ENCODE results near the gene KLHL34.

DNA sequence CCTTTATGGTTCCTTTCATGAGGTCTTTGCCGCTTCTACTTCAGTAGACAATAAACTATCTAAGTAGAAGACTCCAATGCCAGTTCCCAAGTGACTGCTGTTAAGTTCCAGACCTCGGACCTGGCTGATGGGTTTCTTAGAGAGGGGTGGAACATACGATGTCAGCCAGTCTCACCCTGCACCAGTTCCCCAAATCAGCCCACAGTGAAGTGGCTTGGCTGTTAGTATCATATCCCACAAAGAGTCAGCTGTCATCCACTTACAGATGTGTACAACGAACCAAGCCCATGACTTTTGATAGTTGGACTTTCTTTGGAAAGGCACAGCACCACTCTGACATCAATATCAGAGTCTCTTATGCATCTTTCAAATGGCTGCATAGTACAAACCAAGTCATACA, 8.1 kb upstream of the KLHL34 start:
- TF ChIP-seq, protein P1, sequence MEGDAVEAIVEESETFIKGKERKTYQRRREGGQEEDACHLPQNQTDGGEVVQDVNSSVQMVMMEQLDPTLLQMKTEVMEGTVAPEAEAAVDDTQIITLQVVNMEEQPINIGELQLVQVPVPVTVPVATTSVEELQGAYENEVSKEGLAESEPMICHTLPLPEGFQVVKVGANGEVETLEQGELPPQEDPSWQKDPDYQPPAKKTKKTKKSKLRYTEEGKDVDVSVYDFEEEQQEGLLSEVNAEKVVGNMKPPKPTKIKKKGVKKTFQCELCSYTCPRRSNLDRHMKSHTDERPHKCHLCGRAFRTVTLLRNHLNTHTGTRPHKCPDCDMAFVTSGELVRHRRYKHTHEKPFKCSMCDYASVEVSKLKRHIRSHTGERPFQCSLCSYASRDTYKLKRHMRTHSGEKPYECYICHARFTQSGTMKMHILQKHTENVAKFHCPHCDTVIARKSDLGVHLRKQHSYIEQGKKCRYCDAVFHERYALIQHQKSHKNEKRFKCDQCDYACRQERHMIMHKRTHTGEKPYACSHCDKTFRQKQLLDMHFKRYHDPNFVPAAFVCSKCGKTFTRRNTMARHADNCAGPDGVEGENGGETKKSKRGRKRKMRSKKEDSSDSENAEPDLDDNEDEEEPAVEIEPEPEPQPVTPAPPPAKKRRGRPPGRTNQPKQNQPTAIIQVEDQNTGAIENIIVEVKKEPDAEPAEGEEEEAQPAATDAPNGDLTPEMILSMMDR (IDR thresholded peaks at IDR 0.05) = no peak
- TF ChIP-seq PBX3 (IDR thresholded peaks at IDR 0.05) = no peak
- TF ChIP-seq, protein P2, sequence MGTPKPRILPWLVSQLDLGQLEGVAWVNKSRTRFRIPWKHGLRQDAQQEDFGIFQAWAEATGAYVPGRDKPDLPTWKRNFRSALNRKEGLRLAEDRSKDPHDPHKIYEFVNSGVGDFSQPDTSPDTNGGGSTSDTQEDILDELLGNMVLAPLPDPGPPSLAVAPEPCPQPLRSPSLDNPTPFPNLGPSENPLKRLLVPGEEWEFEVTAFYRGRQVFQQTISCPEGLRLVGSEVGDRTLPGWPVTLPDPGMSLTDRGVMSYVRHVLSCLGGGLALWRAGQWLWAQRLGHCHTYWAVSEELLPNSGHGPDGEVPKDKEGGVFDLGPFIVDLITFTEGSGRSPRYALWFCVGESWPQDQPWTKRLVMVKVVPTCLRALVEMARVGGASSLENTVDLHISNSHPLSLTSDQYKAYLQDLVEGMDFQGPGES (IDR thresholded peaks at IDR 0.05; ENCODE audit: low read depth, low read length) = no peak
- TF ChIP-seq RCOR1 (IDR thresholded peaks at IDR 0.05; ENCODE audit: low read length) = no peak
- no peak for TF ChIP-seq NRF1 (IDR thresholded peaks at IDR 0.05; ENCODE audit: low read depth, low read length)
- no peak for TF ChIP-seq JUND (IDR thresholded peaks at IDR 0.05)
- TF ChIP-seq GATA2 (CRISPR knock-in tag; IDR thresholded peaks at IDR 0.05) = no peak
- TF ChIP-seq CHD2 (IDR thresholded peaks at IDR 0.05; ENCODE audit: low read length, partially characterized antibody) = no peak

All from SK-N-SH (cell line).